ENCODE results near the gene XIRP2.

The XIRP2 gene

DNA sequence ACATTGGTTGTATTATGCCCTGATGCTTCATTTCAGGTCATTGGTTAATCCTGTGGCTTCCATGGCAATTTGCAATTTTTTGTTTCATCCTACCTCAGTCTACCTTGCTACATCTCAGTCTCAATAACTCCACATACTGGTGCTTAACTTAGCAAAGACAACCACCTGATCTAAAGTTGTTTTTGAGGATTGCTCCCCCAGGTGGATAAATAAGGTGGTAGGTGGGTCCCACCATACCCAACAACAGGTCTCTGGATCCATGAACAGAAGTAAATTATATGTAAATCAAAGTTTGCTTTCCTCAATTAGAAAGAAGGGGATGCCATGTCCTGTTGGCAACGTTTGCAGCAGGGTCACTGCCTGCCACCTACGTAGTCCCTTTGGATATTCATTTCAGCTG, 7.0 kb downstream of the XIRP2 start:
- TF ChIP-seq, protein P1, sequence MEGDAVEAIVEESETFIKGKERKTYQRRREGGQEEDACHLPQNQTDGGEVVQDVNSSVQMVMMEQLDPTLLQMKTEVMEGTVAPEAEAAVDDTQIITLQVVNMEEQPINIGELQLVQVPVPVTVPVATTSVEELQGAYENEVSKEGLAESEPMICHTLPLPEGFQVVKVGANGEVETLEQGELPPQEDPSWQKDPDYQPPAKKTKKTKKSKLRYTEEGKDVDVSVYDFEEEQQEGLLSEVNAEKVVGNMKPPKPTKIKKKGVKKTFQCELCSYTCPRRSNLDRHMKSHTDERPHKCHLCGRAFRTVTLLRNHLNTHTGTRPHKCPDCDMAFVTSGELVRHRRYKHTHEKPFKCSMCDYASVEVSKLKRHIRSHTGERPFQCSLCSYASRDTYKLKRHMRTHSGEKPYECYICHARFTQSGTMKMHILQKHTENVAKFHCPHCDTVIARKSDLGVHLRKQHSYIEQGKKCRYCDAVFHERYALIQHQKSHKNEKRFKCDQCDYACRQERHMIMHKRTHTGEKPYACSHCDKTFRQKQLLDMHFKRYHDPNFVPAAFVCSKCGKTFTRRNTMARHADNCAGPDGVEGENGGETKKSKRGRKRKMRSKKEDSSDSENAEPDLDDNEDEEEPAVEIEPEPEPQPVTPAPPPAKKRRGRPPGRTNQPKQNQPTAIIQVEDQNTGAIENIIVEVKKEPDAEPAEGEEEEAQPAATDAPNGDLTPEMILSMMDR (IDR thresholded peaks at IDR 0.05) = no peak
- H3K4me3 ChIP-seq (ENCODE audit: low read depth in 1 of 2, low read length in 1 of 2) = no peak overlapping the region
- no peaks in the 10 kb centered on the region for H3K9me3 ChIP-seq

DNA sequence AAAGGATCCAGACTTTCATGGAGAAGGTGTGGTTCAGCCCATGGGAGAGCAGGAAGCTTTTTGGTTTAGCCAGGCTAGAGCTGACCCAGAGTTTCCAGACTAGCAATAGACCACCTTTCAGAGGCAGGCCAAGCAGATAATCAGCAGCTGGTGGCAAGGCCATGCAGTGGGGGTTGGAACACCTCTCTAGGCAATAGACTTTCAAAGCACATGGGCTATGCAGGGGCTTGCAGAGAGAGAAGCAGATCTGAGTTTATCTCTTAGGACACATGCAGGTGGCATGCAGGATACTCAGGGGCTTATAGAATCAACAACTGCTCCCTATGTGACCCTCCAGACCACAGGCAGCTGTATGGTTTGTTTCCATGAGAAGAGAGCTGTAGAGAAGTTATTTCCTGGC, 9.4 kb downstream of the XIRP2 start:
- no peak overlapping the region for H3K4me3 ChIP-seq (ENCODE audit: low read depth in 1 of 2, low read length in 1 of 2)
- H3K36me3 ChIP-seq = no peaks in the 10 kb centered on the region
- no peaks in the 10 kb centered on the region for H3K4me1 ChIP-seq (ENCODE audit: control insufficient read depth in 1 of 2, insufficient read depth in 1 of 2, low read depth in 1 of 2, low read length in 1 of 2)
- TF ChIP-seq, protein P1 (IDR thresholded peaks at IDR 0.05) = no peak
- no peaks in the 10 kb centered on the region for H3K9me3 ChIP-seq
- no peaks in the 10 kb centered on the region for H3K27me3 ChIP-seq
- H3K27ac ChIP-seq = no peak overlapping the region

More for the DNA sequence above, 7.0 kb downstream of the XIRP2 start:
- no peaks in the 10 kb centered on the region for H3K27me3 ChIP-seq
- no peak overlapping the region for H3K27ac ChIP-seq
- H3K36me3 ChIP-seq = no peaks in the 10 kb centered on the region
- H3K4me1 ChIP-seq (ENCODE audit: control insufficient read depth in 1 of 2, insufficient read depth in 1 of 2, low read depth in 1 of 2, low read length in 1 of 2) = no peaks in the 10 kb centered on the region

DNA sequence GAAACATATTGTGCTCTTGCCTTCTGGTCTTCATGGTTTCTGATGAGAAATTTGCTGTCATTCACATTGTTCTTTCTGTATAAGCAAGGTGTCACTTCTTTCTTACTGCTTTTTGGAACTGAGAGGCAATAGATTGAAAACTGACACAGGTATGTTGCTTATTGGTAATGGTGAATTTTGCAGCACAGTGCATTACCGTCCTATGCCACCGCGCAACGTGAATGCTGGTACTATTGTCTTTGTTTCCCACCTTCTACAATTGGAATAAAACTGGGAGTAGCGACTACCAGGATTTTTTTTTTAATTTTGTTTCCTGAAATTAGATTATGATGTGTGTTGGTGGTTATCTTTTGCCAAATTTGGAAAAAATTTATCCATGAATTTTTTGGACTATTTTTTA, 11.4 kb downstream of the XIRP2 start:
- H3K27ac ChIP-seq = no peak overlapping the region
- TF ChIP-seq, protein P1 (IDR thresholded peaks at IDR 0.05) = no peak
- no peaks in the 10 kb centered on the region for H3K4me1 ChIP-seq (ENCODE audit: control insufficient read depth in 1 of 2, insufficient read depth in 1 of 2, low read depth in 1 of 2, low read length in 1 of 2)
- H3K9me3 ChIP-seq = no peaks in the 10 kb centered on the region
- H3K27me3 ChIP-seq = no peaks in the 10 kb centered on the region
- H3K4me3 ChIP-seq (ENCODE audit: low read depth in 1 of 2, low read length in 1 of 2) = no peak overlapping the region
- no peaks in the 10 kb centered on the region for H3K36me3 ChIP-seq

DNA sequence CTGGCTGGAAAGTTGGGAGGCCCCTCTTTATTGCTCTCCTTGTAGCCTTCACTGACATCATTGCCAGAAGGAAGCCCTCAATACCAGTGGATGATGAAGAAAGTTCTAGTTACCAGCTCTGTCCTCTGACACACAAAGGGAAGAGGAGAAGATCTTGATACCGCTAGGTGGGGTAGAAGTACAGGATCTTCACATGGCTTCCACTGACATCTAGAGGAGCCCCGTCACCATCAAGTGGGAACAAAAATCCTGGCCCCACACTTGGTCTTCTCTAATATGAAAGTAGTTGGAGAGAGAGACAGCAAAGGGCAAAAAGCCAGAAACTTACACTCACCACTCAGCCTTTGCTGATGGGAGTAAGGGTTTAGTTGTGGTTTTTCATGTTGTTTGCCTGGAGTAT, 12.4 kb downstream of the XIRP2 start:
- Histone ChIP-seq H3K36me3 (no peaks in the 10 kb centered on the region), H3K27me3 (no peaks in the 10 kb centered on the region), H3K9me3 (no peaks in the 10 kb centered on the region), H3K27ac (no peak overlapping the region), H3K4me3 (ENCODE audit: low read depth in 1 of 2, low read length in 1 of 2) (no peak overlapping the region), H3K4me1 (ENCODE audit: control insufficient read depth in 1 of 2, insufficient read depth in 1 of 2, low read depth in 1 of 2, low read length in 1 of 2) (no peaks in the 10 kb centered on the region)
- TF ChIP-seq, protein P1 (IDR thresholded peaks at IDR 0.05) = no peak

- H3K27me3 ChIP-seq = no peaks in the 10 kb centered on the region
- no peaks in the 10 kb centered on the region for H3K4me1 ChIP-seq (ENCODE audit: control insufficient read depth in 1 of 2, insufficient read depth in 1 of 2, low read depth in 1 of 2, low read length in 1 of 2)
- no peak overlapping the region for H3K27ac ChIP-seq
- TF ChIP-seq, protein P1 (IDR thresholded peaks at IDR 0.05) = no peak
- H3K4me3 ChIP-seq (ENCODE audit: low read depth in 1 of 2, low read length in 1 of 2) = no peak overlapping the region
- H3K9me3 ChIP-seq = no peaks in the 10 kb centered on the region
- H3K36me3 ChIP-seq = no peaks in the 10 kb centered on the region
Measured at GRCh38 chr2:166901336-166901735, 13.1 kb downstream of the XIRP2 start.

GRCh38 chr2:166916987-166917386, 28.7 kb downstream of the XIRP2 start:
- no peaks in the 10 kb centered on the region for H3K9me3 ChIP-seq
- no peak overlapping the region for H3K4me3 ChIP-seq (ENCODE audit: low read depth in 1 of 2, low read length in 1 of 2)
- H3K27me3 ChIP-seq = no peaks in the 10 kb centered on the region
- no peak overlapping the region for H3K27ac ChIP-seq
- H3K4me1 ChIP-seq (ENCODE audit: control insufficient read depth in 1 of 2, insufficient read depth in 1 of 2, low read depth in 1 of 2, low read length in 1 of 2) = no peaks in the 10 kb centered on the region
- H3K36me3 ChIP-seq = no peaks in the 10 kb centered on the region
- TF ChIP-seq, protein P1 (IDR thresholded peaks at IDR 0.05) = no peak

Data from neutrophil (primary cell).